GM10847 (cell line): Measurements from ENCODE around the gene ATOH8.

Experiments used
- POLR2A ChIP-seq: IDR thresholded peaks from 2 replicates; pipeline ENCODE4 v1.6.1; 2011; ENCODE audit not compliant: insufficient read length; ENCODE audit errors: extremely low read depth

Gene ATOH8

DNA sequence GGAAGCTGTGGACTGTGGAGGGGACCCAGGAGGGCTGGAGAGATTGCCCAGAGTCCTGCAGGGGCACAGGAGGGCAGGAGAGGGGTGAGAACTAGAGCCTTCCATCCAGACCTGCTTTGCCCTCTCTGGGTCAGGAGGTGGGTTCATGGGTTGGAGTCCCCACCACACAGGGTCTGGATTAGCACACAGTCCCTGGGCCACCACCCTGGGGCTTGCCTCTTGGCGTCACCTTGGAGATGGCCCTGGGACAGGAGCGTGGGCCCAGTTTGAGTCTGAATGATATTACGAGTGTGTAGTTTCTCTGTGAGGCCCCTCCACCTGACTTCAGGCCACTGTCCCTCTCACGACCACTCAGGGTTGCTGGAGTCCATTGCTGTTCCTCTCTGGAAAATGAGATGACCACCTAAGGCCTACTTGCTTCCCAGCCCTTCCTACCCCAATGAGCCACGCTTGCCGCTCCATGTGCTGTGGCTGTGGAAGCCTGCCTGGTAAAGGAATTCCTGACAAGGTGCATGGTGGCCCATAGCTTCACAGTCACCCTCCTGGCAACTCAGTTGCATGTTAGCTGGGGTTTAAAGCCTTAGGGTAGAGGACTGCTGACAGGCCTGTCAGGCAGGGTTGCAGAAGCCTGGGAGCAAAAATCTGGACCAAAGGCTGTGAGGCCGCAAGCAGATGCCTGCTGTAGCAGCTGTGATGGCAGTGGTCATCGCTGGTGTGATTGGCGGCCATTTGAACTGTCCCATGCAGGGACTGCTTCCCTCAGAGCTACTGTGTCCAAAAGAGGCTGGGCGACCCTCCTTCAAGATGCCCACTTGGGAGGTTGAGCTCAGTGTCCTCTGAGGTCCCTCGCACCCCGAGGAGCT lies 14.2 kb downstream of the ATOH8 start:
- no peak for TF ChIP-seq POLR2A

DNA sequence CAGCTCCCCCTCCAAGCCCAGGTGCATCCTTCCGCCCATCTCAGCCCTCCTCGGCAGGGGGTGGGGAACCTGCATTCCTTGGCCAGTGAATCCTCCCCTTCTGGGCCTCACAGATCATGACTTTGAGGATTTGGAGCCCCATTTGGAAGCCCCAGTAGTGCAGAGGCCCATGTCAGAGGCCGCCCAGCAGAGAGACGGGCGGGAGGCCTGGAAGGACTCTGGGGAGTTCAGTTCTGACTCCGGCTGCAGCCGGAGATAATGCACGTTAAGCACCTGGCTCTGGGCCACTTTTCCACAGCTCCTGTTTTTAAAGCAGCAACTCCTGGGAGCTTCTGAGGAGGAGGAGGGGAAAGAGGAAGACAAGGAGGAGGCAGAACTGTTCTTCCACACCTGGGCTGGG lies 14.9 kb downstream of the ATOH8 start:
- TF ChIP-seq POLR2A = no peak

DNA sequence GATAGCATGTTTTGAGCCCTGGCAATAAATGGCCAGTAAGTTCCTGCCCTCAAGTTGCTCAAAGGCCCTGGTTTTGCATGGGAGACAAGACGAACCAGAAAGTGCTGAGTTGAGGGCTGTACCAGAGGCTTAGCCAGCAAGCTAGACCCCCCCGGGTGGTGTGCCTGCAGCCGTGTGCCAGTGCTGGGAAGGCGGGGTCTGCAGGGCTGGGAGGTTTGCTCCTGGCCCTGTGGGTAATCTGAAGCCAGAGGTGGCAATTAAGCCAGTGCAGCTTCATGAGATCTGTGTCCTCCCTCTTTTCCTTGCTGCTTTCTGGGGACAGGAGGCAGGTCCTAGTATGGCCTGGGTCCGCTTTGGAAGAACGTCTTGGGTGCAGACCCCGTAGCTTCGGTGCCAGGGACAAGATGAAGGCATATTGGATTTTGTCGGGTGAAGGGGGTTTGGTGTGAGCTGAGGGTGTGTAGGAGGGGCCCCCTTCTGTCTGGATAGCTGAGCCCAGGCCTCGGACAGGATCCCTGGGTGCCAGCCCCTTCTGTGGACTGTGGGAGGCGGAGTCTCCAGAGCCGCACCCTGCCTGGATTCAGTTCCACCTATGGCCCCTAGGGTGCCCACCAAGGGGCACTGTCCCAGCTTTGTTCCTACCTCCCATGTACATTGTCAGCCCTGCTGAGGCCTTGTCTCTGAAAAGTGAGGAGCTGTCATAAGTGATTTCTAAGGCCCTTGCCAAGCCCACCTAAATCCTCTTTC lies 15.6 kb downstream of the ATOH8 start:
- no peak for TF ChIP-seq POLR2A

- TF ChIP-seq POLR2A = no peak
Measured at GRCh38 chr2:85769983-85770362, 16.2 kb downstream of the ATOH8 start.

- no peak for TF ChIP-seq POLR2A
Measured at GRCh38 chr2:85770369-85770768, 16.6 kb downstream of the ATOH8 start.

GRCh38 chr2:85770786-85771409 lies 17.1 kb downstream of the ATOH8 start:
- TF ChIP-seq POLR2A = no peak

DNA sequence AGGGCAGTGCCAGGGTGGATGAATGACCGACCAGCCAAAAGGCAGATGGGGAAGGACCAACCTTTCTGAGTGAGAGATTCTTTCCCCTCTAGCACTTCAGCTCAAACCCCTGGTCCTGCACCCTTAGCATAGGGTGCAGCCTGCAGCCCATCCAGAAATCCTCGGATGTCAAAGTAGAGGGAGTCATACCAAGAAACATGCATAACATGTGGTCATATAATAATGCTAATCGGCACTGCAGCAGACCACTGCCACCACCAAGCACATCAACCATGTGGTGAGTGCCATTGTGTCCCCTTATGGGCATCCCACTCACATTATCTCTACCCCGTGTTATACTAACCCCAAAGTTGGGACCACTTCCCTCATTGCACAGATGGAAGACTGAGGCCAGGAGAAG lies 17.7 kb downstream of the ATOH8 start:
- TF ChIP-seq POLR2A = no peak

DNA sequence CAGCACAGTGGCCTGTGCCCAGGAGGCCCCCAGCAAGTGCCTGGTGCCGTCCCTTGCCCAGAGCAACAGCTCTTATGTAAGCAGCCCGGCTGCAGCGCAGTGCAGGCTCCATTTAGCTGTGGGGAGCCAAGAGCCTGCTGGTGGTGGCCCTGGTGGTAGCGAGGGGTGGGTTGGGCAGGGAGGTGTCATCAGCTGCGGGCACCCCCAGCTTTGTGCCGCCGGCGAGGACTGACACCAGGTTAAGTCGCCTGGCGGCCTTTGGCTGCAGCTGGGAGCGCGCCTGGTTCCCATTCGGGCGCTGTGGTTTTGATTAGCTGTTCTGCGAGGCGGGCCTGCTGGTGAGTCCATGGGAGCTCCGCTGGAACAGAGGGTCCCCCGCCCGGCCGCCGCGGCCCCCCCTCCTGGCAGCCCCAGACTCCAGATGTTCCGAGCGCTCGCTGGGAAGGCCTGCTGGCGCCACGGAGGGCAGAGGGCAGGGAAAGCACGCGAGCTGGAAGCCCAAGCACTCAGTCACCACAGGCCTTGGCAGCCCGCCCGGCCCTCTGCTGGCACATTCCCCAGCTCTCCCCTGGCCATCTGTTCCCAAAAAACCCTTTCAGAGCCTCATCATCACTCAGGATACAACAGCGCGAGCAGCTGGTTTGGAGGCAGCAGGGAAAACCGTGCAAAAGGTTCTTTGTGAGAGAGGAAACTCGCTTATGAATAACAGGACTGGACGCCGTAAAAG lies 18.4 kb downstream of the ATOH8 start:
- no peak for TF ChIP-seq POLR2A

DNA sequence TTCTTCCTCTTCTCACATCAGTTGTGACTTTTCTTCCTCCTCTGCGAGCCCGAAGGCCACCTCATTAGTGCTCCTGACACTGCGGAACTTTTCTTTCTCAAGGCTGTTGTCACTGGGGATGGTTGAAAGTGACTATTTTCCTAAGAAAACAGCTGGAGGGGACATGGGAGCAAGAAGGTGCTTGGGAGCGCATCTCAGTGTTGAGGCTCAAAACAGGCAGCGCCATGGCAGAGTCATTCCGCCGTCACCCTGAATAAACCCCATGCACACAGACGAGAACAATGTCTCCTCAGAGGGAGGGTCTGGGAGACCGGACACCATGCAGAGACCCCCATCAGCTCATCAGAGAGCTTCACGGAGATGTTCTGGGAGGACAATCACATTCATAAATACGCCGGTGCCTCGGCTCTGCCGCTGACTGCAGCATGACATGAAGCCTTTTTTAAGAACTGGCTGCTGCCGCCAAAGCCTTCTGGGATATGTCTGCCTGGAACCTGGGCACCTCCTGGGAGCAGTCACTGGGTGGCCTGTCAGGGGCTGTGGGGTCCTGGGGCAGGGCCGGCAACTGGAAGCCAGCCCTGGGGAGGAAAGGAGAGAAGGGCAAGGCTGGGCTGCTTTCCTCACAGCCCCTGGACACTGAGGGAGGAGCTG lies 19.2 kb downstream of the ATOH8 start:
- no peak for TF ChIP-seq POLR2A

DNA sequence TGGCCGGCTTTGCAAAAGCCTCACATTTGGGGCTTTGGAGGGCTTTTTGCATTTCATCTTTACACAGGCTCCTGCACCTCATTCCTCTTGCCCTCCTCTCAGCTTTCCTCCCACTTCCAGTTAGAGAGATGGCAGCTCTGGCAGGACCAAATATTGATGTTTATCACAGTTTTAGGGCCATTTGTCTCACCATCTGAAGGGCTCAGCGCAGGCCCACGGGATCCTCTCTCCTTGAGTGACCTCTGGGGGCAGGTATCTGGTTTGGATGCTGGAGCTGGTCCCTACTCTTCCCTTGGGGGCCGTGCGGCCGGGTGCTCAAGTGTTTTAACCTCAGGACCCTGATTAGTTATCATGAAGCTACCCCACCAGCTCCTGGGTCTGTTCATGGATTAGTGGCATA lies 19.9 kb downstream of the ATOH8 start:
- TF ChIP-seq POLR2A = no peak

- no peak for TF ChIP-seq POLR2A
Measured at GRCh38 chr2:85774126-85774978, 20.6 kb downstream of the ATOH8 start.

- TF ChIP-seq POLR2A = no peak
Measured at GRCh38 chr2:85775406-85776381, 21.9 kb downstream of the ATOH8 start.

DNA sequence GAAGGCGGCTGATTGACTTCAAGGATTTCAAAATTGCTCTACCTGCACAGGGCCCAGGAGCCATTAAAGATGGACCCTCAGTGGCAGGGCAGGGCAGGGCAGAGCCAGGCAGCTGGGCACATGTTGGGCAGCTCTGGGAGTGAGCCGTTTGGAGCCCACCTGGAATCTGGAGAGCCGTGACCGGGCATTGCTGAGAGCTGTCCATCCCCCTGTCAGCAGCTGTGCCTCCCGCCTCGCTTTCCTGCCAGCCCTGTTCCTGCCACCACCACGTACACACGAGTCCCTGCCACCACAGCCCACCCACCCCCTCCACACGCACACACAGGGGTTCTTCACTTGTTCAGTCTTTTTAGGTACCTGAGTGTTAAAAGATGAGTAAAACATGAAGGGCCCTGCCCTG lies 22.9 kb downstream of the ATOH8 start:
- TF ChIP-seq POLR2A = no peak
